ENCODE results near the gene KCNG3.

Gene KCNG3

GRCh38 chr2:42493468-42494354, at the start of gene KCNG3:
TSS of gene KCNG3 (minus strand) at chr2:42493982. CDS start at chr2:42493501, 481 bp downstream.
- peak in 2 of 3 donors; percentile 20 to 61 for DNase-seq (ENCODE audit: low read depth in 2 of 3, low spot score in 1 of 3)

GRCh38 chr2:42542871-42543270, 49.1 kb upstream of the KCNG3 start:
- DNase-seq (ENCODE audit: low read depth in 2 of 3, low spot score in 1 of 3) = no peak

GRCh38 chr2:42537493-42537892, 43.7 kb upstream of the KCNG3 start:
- DNase-seq (ENCODE audit: low read depth in 2 of 3, low spot score in 1 of 3) = no peak

- DNase-seq (ENCODE audit: low read depth in 2 of 3, low spot score in 1 of 3) = no peak
Measured at GRCh38 chr2:42532397-42532796, 38.6 kb upstream of the KCNG3 start.

- no peak for DNase-seq (ENCODE audit: low read depth in 2 of 3, low spot score in 1 of 3)
Measured at GRCh38 chr2:42523341-42523740, 29.6 kb upstream of the KCNG3 start.

- no peak for DNase-seq (ENCODE audit: low read depth in 2 of 3, low spot score in 1 of 3)
Measured at GRCh38 chr2:42522035-42522434, 28.3 kb upstream of the KCNG3 start.

GRCh38 chr2:42519624-42520023, 25.8 kb upstream of the KCNG3 start:
- DNase-seq (ENCODE audit: low read depth in 2 of 3, low spot score in 1 of 3) = no peak

- no peak for DNase-seq (ENCODE audit: low read depth in 2 of 3, low spot score in 1 of 3)
Measured at GRCh38 chr2:42516418-42516901, 22.7 kb upstream of the KCNG3 start.

- DNase-seq (ENCODE audit: low read depth in 2 of 3, low spot score in 1 of 3) = peak in 1 of 3 donors; percentile 38
Measured at GRCh38 chr2:42513252-42513918, 19.6 kb upstream of the KCNG3 start.

- DNase-seq (ENCODE audit: low read depth in 2 of 3, low spot score in 1 of 3) = no peak
Measured at GRCh38 chr2:42510608-42511243, 16.9 kb upstream of the KCNG3 start.

- DNase-seq (ENCODE audit: low read depth in 2 of 3, low spot score in 1 of 3) = no peak
Measured at GRCh38 chr2:42510191-42510590, 16.4 kb upstream of the KCNG3 start.

GRCh38 chr2:42504364-42505230, 10.8 kb upstream of the KCNG3 start:
- DNase-seq (ENCODE audit: low read depth in 2 of 3, low spot score in 1 of 3) = no peak

- no peak for DNase-seq (ENCODE audit: low read depth in 2 of 3, low spot score in 1 of 3)
Measured at GRCh38 chr2:42503291-42503690, 9.5 kb upstream of the KCNG3 start.

GRCh38 chr2:42498497-42498896, 4.7 kb upstream of the KCNG3 start:
- no peak for DNase-seq (ENCODE audit: low read depth in 2 of 3, low spot score in 1 of 3)

- no peak for DNase-seq (ENCODE audit: low read depth in 2 of 3, low spot score in 1 of 3)
Measured at GRCh38 chr2:42495611-42496010, 1.8 kb upstream of the KCNG3 start.

GRCh38 chr2:42495234-42495581, 1.4 kb upstream of the KCNG3 start:
- no peak for DNase-seq (ENCODE audit: low read depth in 2 of 3, low spot score in 1 of 3)

GRCh38 chr2:42494355-42495233, 812 bp upstream of the KCNG3 start:
- DNase-seq (ENCODE audit: low read depth in 2 of 3, low spot score in 1 of 3) = peak; percentile 56 to 77 (median 68)

GRCh38 chr2:42492691-42493467, 903 bp downstream of the KCNG3 start:
- DNase-seq (ENCODE audit: low read depth in 2 of 3, low spot score in 1 of 3) = peak in 2 of 3 donors; percentile 12 to 13

GRCh38 chr2:42488297-42488696, 5.5 kb downstream of the KCNG3 start:
- no peak for DNase-seq (ENCODE audit: low read depth in 2 of 3, low spot score in 1 of 3)

Measured in stimulated activated CD4-positive, alpha-beta T cell treated with anti-CD3 and anti-CD28 coated beads, Interleukin-12 subunit alpha, Interleukin-12 subunit beta, amount 100 ng/mL, for 48 hours (primary cell).